ENCODE results near the gene CPEB3. TPM values are rescaled to one million over a fixed set of nuclear protein-coding genes. Genes with fewer than 3 reads are reported as not detected.

Gene CPEB3
- total RNA-seq, 2 experiments from 2014 or later = 0.66 to 3.2 TPM

DNA sequence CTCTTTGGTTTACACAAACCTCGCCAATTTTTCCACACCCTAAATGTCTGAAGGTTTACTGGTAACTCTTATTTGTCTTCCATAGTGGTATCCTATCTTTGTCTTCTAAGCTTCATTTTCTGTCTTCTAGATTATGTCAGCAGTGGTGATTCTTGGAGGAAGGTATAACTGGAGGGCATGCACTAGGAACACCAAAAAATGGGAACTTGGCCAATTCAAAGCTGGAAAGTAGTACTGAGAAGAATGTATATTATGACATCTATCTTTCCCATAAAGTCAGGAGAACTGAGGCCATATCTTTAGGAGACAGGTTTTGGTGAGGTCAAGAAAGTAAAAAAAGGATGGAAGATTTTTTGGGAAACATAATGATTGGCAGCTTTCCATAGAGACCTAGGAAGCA is 113.3 kb downstream of the CPEB3 start:
- no peaks in the 10 kb centered on the region for H4K20me1 ChIP-seq (ENCODE audit: insufficient read depth, low read length)
- CTCF ChIA-PET (ENCODE audit: unreplicated experiment) = no interaction called here
- TF ChIP-seq EZH2phosphoT487 (IDR thresholded peaks at IDR 0.05; ENCODE audit: borderline replicate concordance, low read depth, low read length) (no peak), CTCF (conservative IDR thresholded peaks at IDR 0.05; ENCODE audit: low read length) (no peak)
- H3K4me1 ChIP-seq (ENCODE audit: insufficient read depth, low read length, poor library complexity, severe bottlenecking) = peaks cover 17% of the 10 kb centered on the region
- intact Hi-C loops (cut with micrococcal nuclease; ENCODE audit: unreplicated experiment) = no loop called here
- H3K4me2 ChIP-seq (ENCODE audit: low read length) = no peak overlapping the region
- DNase-seq (ENCODE audit: low spot score) = no peak
- H3K36me3 ChIP-seq (ENCODE audit: insufficient read depth, low read length) = no peaks in the 10 kb centered on the region
- no peak overlapping the region for H2AFZ ChIP-seq (ENCODE audit: low read length)
- no peaks in the 10 kb centered on the region for H3K79me2 ChIP-seq (ENCODE audit: insufficient read depth, low read depth, low read length)
- POLR2A ChIA-PET = interaction anchor here (0.6 to 3.3 kb wide), 3 partner anchors 10 to 86 kb away, joined by 6 to 11 read pairs (median 6); no protein-coding TSS in a partner anchor
- H3K27ac ChIP-seq (ENCODE audit: low read depth, low read length, poor library complexity, severe bottlenecking) = no peak overlapping the region
- no peak overlapping the region for H3K4me3 ChIP-seq (ENCODE audit: low read depth, low read length, poor library complexity, severe bottlenecking)
- no peaks in the 10 kb centered on the region for H3K9me3 ChIP-seq (ENCODE audit: low read length)
- no TSS peak for BruUV-seq (replicated peaks)
- H3K9me2 ChIP-seq (ENCODE audit: insufficient read depth, low read length) = no peaks in the 10 kb centered on the region

- no peaks in the 10 kb centered on the region for H3K36me3 ChIP-seq (ENCODE audit: insufficient read depth, low read length)
- H3K27ac ChIP-seq (ENCODE audit: low read depth, low read length, poor library complexity, severe bottlenecking) = no peak overlapping the region
- H3K9me2 ChIP-seq (ENCODE audit: insufficient read depth, low read length) = no peaks in the 10 kb centered on the region
- no peak for DNase-seq (ENCODE audit: low spot score)
- ChIA-PET POLR2A (interaction anchor here (0.7 kb wide), 1 partner anchor 560 kb away, joined by 3 read pairs; no protein-coding TSS in a partner anchor), CTCF (ENCODE audit: unreplicated experiment) (no interaction called here)
- no peaks in the 10 kb centered on the region for H3K79me2 ChIP-seq (ENCODE audit: insufficient read depth, low read depth, low read length)
- no peak overlapping the region for H3K4me2 ChIP-seq (ENCODE audit: low read length)
- intact Hi-C loops (cut with micrococcal nuclease; ENCODE audit: unreplicated experiment) = no loop called here
- BruUV-seq (replicated peaks) = no TSS peak
- no peaks in the 10 kb centered on the region for H3K9me3 ChIP-seq (ENCODE audit: low read length)
- no peak overlapping the region for H2AFZ ChIP-seq (ENCODE audit: low read length)
- H3K4me3 ChIP-seq (ENCODE audit: low read depth, low read length, poor library complexity, severe bottlenecking) = no peak overlapping the region
- H4K20me1 ChIP-seq (ENCODE audit: insufficient read depth, low read length) = no peaks in the 10 kb centered on the region
- no peaks in the 10 kb centered on the region for H3K4me1 ChIP-seq (ENCODE audit: insufficient read depth, low read length, poor library complexity, severe bottlenecking)
- TF ChIP-seq CTCF (conservative IDR thresholded peaks at IDR 0.05; ENCODE audit: low read length) (no peak), EZH2phosphoT487 (IDR thresholded peaks at IDR 0.05; ENCODE audit: borderline replicate concordance, low read depth, low read length) (no peak)
These were observed 115.7 kb downstream of the CPEB3 start for GRCh38 chr10:92175164-92175563.

DNA sequence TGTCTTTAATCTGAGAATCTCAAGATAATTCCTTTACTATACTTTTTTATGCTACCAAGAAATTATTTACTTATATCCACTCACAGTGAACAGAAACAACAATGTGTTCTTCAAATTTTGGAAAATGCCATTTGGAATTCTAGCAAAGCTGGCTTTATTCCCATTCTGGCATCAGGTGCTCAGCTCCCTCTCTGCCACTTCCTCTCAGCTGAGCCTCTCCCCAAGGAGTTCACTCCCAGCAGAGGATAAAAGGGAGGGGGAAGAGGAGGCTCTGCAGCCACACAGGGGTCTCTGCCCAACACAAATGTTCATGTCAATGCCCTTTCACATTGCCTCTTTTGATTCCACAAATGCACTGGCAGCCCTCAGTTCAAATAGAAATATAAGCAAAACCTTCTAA is 116.9 kb downstream of the CPEB3 start:
- Histone ChIP-seq H3K4me2 (ENCODE audit: low read length) (no peak overlapping the region), H4K20me1 (ENCODE audit: insufficient read depth, low read length) (no peaks in the 10 kb centered on the region), H3K27ac (ENCODE audit: low read depth, low read length, poor library complexity, severe bottlenecking) (no peak overlapping the region), H2AFZ (ENCODE audit: low read length) (no peak overlapping the region), H3K9me2 (ENCODE audit: insufficient read depth, low read length) (no peaks in the 10 kb centered on the region), H3K4me1 (ENCODE audit: insufficient read depth, low read length, poor library complexity, severe bottlenecking) (no peaks in the 10 kb centered on the region), H3K4me3 (ENCODE audit: low read depth, low read length, poor library complexity, severe bottlenecking) (no peak overlapping the region), H3K9me3 (ENCODE audit: low read length) (no peaks in the 10 kb centered on the region), H3K79me2 (ENCODE audit: insufficient read depth, low read depth, low read length) (no peaks in the 10 kb centered on the region), H3K36me3 (ENCODE audit: insufficient read depth, low read length) (no peaks in the 10 kb centered on the region)
- BruUV-seq (replicated peaks) = no TSS peak
- DNase-seq (ENCODE audit: low spot score) = no peak
- ChIA-PET POLR2A (interaction anchor here (0.6 kb wide), 2 partner anchors 12 to 17 kb away, joined by 3 to 5 read pairs; no protein-coding TSS in a partner anchor), CTCF (ENCODE audit: unreplicated experiment) (no interaction called here)
- intact Hi-C loops (cut with micrococcal nuclease; ENCODE audit: unreplicated experiment) = no loop called here
- TF ChIP-seq CTCF (conservative IDR thresholded peaks at IDR 0.05; ENCODE audit: low read length) (no peak), EZH2phosphoT487 (IDR thresholded peaks at IDR 0.05; ENCODE audit: borderline replicate concordance, low read depth, low read length) (no peak)
